NCI-H1436 treated with DMSO at 0.1 percent for 48 hours (cell line): ENCODE results near the gene THRA.

Experiments used
- DNase-seq: peaks from one replicate; lab custom pipeline; 2025; lab: John Stamatoyannopoulos, UW

THRA gene

GRCh38 chr17:40062329-40063186 is at the start of gene THRA:
TSS of gene THRA (plus strand) at chr17:40062965. CDS start at chr17:40074489, 11,524 bp downstream.
- no peak for DNase-seq

GRCh38 chr17:40014375-40014980 is 48.3 kb upstream of the THRA start:
- DNase-seq = no peak

GRCh38 chr17:40015005-40015997 is 47.5 kb upstream of the THRA start, which contains the start of gene CSF3:
TSS of gene CSF3 (plus strand) at chr17:40015440. CDS start at chr17:40015475, 35 bp downstream.
- no peak for DNase-seq

GRCh38 chr17:40015998-40016985 is 46.5 kb upstream of the THRA start:
- DNase-seq = no peak

- DNase-seq = no peak
These were observed 45.2 kb upstream of the THRA start for GRCh38 chr17:40017422-40018080.

GRCh38 chr17:40018211-40019121 is 44.3 kb upstream of the THRA start:
- no peak for DNase-seq

- no peak for DNase-seq
These were observed 43.4 kb upstream of the THRA start for GRCh38 chr17:40019140-40019991.

GRCh38 chr17:40020146-40020545 is 42.6 kb upstream of the THRA start:
- DNase-seq = no peak

- DNase-seq = no peak
These were observed 41.3 kb upstream of the THRA start for GRCh38 chr17:40021451-40021971.

- no peak for DNase-seq
These were observed 40.3 kb upstream of the THRA start for GRCh38 chr17:40022497-40022896.

GRCh38 chr17:40022961-40023541 is 39.7 kb upstream of the THRA start:
- DNase-seq = no peak

- no peak for DNase-seq
These were observed 39.0 kb upstream of the THRA start for GRCh38 chr17:40023590-40024292.

GRCh38 chr17:40024901-40025300 is 37.9 kb upstream of the THRA start:
- DNase-seq = no peak

- DNase-seq = no peak
These were observed 37.2 kb upstream of the THRA start for GRCh38 chr17:40025559-40025958.

GRCh38 chr17:40025991-40026815 is 36.6 kb upstream of the THRA start:
- DNase-seq = no peak
